Myocyte (in vitro differentiated cells): ENCODE results near the gene AP1M1. TPM values are rescaled to one million over a fixed set of nuclear protein-coding genes. Genes with fewer than 3 reads are reported as not detected.
"Not testable (repeated sequence)": the region's sequence is repeated elsewhere in the genome, so short reads cannot be mapped to it uniquely, and the experiment has no call there.

Experiments
- DNase-seq: peaks from one replicate; pipeline ENCODE4 v3.0.0-alpha.2; 2012; ENCODE audit warnings: low read depth
- total RNA-seq: library from RNA; depleted of rRNA; stranded (reverse); fragments of >200 nt; gene quantifications from 2 replicates; pipeline ENCODE4 v1.2.3, GENCODE V29; 2014

Gene AP1M1
- total RNA-seq, 1 donor from 2014 or later, result 82.6 TPM

DNA sequence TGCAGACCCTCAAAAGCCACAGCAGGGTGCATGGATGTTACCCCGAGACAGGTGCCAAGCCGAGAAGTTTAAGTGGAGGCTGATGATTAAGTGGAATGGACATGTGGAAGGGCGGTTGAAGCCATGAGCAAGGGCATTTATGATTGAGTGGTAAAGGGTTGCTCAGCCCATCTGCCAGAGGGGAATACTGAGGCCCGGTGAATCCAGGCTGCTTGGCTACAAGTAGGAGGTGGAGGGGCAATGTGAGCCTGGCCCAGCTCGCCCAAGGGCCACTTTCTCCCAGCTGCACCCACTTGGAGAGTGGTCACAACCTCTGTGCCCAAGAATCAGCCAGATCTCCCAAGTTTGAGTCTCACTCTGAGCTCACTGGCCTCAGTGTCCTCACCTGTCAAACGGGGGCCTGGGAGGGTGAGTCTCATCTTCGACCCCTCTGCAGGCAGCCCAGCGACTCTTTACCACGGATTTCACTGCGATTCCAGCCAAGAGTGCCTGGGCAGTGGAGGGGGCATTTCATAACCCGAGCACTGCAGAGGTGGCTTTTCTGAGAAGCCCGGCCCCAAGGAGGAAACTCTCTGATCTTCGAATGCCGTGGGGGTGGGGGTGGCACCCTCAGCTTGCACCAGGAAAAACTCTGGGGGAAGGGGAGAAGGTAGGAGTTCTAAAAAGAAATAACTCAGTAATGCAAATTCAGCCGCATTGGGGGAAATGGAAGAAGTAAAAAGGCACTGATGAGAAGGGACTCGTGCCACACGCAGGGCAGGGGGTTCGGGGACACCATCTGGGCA is 64.1 kb downstream of the AP1M1 start:
- no peak for DNase-seq

GRCh38 chr19:16262618-16263017 is 64.9 kb downstream of the AP1M1 start:
- DNase-seq, result no peak

DNA sequence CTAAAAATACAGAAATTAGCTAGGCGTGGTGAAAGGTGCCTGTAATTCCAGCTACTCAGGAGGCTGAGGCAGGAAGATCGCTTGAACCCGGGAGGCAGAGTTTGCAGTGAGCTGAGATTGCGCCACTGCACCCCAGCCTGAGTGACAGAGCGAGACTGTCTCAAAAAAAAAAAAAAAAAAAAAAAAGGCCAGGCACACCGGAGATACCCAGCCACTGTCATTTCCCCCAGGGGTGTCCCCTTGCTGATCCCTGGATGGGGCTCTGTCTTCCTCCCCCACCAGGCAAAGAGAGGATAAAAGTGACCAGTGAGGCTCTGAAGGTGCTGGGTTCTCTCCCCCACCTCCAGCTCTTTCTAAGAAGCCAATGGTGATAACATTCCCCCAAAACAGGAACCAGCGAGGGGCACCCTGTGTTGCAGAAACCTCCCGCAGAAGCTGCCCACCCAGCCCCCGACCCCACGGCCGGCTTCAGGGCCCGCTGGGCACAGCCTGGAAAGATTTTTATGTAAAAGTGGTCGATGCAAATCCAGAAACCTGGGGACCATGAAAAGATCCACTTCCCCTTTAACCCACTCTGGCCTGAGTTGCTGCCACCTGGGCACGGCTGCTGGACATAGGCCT is 65.5 kb downstream of the AP1M1 start:
- DNase-seq, result no peak

- DNase-seq, result no peak
Measured at GRCh38 chr19:16265205-16265604, 67.5 kb downstream of the AP1M1 start.

DNA sequence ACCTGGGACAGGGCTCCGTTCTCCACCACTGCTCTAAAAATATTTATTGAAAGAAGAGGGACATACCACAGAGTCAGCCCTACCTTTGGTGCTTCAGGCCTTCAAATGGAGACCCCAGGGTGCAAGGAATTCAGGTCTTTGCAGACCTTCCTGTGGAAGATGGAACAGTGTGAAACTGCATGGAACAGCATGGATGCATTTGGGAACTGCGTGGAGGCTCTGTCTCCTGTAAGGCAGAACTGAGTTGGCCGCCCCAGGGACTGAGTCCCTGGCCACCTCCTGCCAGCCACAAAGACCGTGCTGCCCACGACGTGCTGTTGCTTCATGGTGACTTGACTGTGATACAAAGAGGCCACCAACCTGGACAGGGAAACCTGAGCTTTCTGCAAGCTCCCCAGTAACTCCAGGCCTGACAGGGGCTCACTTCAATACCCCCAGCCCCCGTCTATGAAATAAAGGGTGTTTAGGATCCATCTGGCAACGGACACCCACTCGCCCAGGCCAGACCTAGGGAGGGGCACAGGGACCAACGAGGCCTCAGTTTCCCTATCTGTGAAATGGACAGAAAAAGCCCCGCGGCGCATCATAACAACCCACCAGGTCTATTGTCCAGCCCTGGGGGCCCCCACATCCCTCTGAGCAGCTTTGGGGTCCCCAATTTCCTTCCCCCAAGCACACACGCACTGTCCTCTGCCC is 68.3 kb downstream of the AP1M1 start:
- DNase-seq, result no peak

DNA sequence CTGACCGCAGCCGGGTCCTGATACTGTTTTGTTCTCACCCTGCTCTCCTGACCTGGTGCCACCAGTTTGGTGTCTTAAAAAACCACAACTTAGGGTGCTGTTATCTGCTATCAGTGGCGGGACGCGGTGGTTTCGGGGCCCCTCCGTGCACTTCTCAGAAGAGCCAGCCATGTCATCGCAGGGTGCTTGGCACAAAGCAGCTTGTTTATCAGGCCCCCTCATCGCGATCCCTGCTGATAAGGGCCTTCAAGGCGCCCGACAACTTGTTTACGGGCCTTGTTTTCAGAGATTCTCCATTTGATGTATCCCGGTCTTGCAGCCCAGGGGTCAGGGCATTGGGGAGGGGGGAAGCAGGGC is 68.9 kb downstream of the AP1M1 start:
- DNase-seq, result no peak

GRCh38 chr19:16268676-16269319 is 71.1 kb downstream of the AP1M1 start:
- no peak for DNase-seq

DNA sequence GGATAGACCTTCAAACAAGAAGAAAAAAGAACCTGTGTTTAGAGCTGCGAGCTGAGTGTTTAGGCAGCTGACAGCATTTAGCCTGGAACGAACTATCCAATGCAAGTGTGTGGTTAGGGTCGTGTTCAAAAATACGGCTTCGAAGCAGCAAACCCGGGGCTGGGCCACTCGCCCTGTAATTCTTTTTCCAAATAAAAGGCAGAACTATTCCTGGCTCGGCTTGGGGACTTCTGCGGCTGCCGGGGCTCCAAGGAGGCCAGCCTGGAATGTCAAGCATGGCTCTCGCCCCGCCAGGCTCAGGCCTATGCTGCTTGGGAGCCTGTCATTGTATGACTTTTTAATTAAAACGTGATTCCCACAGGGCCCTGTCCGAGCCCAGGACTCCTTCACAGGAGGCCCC is 75.2 kb downstream of the AP1M1 start:
- DNase-seq, result peak; percentile 47

DNA sequence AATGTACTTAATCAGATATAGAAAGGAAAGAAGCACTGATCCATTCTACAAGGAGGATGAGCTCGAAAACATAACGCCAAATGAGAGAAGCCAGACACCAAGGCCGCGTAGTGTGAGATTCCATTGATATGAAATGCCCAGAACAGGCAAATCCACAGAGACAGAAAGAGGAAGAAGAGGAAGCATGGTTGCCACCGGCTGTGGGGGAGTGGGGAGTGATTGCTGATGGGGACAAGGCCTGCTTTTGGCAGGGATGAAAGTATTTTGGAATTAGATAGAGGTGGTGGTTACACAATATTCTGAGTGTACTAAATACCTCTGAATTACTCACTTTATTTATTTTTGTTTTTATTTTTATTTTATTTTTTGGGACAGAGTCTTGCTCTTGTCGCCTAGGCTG is 76.7 kb downstream of the AP1M1 start:
- no peak for DNase-seq

GRCh38 chr19:16280306-16280705 is 82.6 kb downstream of the AP1M1 start:
- DNase-seq, result no peak

DNA sequence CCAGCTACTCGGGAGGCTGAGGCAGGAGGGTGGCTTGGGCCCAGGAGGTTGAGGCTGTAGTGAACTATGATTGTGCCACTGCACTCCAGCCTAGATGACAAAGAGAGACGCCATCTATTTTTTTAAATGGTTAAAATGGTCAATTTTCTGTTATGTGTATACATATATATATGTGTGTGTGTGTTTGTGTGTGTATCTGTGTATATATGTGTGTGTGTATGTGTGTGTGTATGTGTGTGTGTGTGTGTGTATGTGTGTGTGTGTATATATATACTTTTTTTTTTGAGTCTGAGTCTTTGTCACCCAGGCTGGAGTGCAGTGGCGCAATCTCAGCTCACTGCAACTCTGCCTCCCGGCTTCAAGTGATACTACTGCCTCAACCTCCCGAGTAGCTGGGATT is 84.0 kb downstream of the AP1M1 start:
- no peak for DNase-seq

DNA sequence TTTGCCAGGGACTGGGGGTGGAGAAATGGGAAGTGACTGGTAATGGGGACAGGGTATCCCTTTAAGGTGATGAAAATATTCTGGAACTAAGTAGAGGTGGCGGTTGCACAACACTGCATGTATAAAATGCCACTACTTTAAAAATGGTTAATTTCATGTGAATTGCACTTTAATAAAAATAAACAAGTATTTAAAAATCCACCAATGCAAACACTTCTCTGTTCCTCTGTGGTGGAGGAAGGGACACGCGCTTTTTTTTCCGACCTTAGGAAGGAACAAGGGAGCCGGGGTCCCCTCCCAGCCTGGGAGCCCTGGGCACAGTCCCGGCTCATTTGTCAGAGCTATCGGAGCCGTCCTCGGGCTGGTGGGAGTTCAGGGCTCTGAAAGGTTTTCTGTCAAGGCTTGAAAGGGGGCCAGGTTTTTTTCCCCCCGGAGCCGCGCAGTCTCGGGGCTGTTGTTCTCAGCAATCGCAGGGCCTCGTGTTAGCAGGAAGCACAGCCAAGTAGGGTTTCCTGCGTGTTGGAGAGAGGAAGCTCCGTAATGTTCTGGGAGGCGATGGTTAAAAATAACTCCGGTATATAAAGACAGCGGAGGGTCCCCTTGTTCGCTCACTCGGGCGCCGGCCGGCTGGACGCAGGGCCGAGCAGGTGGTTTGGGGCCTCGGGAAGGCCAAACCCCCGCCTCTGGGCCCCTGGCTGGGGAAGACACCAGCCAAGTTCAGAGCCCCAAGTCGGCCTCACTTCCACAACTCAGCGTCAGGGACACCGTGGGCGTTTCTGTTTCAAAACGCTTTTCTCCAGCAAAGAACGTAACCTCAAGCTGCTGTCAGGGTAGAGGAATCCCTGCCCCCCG is 85.7 kb downstream of the AP1M1 start:
- DNase-seq, result peak; percentile 64

GRCh38 chr19:16284505-16284904 is 86.8 kb downstream of the AP1M1 start:
- DNase-seq, result peak; percentile 24

DNA sequence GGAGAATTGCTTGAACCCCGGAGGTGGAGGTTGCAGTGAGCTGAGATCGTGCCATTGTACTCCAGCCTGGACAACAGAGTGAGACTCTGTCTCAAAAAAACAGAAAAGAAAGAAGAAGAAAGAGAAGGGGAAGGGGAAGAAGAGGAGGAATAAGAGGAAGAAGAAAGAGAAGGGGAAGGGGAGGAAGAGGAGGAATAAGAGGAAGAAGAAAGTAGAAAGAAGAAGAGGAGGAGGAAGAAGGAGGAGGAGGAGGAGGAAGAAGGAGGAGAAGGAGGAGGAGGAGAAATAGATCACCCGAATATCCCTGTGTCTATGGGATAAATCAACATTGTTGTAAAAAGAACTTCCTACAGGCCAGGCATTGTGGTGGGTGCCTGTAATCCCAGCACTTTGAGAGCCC is 87.4 kb downstream of the AP1M1 start:
- DNase-seq, result not testable (repeated sequence)

GRCh38 chr19:16285769-16286498 is 88.2 kb downstream of the AP1M1 start:
- no peak for DNase-seq

GRCh38 chr19:16288544-16288943 is 90.8 kb downstream of the AP1M1 start:
- DNase-seq, result no peak

DNA sequence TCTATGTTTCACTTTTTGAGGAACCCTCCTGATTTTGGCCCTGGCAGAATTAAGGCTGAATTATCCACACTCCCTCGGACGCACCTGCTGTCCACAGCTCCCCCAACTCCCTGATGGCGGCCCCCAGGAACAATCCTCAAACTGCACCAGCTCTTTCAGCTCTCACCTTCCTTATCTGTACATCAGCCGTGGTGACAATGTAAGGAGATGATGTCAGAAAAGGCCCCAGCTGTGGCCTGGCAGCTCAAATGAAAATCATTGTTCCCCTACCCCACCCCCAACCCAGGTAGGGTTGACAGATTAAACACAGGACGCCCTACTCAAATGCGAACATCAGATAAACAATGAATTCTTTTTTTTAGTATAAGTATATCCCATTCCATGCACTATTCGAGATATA is 91.9 kb downstream of the AP1M1 start:
- no peak for DNase-seq

DNA sequence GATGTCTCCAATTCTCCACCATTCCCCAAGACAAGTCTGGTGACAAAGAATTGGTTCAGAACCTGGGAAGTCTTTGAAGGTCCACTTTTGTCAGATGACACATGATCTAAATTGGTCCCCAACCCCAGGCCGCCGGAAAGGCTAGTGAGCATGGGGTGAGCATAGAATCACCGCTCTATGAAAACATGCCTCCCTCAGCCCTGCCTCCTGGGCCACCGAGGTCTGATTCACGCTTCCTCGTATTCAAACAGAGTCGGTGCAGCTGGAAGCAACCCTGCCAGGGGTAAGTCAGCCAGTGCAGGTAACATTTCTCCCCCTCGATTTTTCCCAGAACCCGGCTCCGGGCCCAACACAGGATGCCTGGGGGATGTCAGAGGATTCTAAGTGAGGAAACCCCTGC is 93.0 kb downstream of the AP1M1 start:
- DNase-seq, result no peak

- peak; percentile 95 for DNase-seq
Measured at GRCh38 chr19:16293118-16294091, 95.7 kb downstream of the AP1M1 start.
